NCI-H1436 (cell line): Measurements from ENCODE around the gene HCFC1R1.
"Not testable (repeated sequence)": the region's sequence is repeated elsewhere in the genome, so short reads cannot be mapped to it uniquely, and the experiment has no call there.

Source experiments
- DNase-seq: peaks from one replicate; lab custom pipeline; 2025; lab: John Stamatoyannopoulos, UW

HCFC1R1 gene

GRCh38 chr16:3023669-3024478, at the start of gene HCFC1R1, which contains the start of gene THOC6:
HCFC1R1 (minus strand) TSS chr16:3023942; CDS start chr16:3023941, 1 bp downstream.
THOC6 (plus strand) TSS chr16:3024035; CDS start chr16:3024327, 292 bp downstream.
- peak; percentile 95 for DNase-seq

DNA sequence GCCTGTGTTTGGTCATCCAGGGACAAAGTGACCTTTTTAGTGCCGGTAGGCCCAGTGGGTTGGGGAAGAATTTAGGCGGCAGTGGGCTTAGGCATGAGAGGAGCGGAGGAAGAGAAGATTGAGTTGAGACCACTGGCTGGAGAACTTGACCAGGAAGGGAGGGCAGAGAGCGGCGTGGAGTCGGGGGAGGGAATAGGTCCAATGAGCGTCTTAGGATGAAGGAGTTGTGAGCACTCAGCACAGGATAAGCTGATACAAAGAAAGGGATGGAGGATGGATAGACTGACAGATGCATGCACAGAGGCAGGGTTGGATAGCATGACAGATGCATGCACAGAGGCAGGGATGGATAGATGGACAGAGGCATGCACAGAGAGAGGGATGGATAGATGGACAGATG, 49.7 kb upstream of the HCFC1R1 start:
- no peak for DNase-seq

GRCh38 chr16:3072576-3073263, 49.0 kb upstream of the HCFC1R1 start:
- not testable (repeated sequence) for DNase-seq

- DNase-seq, result not testable (repeated sequence)
Measured at GRCh38 chr16:3072148-3072547, 48.4 kb upstream of the HCFC1R1 start.

DNA sequence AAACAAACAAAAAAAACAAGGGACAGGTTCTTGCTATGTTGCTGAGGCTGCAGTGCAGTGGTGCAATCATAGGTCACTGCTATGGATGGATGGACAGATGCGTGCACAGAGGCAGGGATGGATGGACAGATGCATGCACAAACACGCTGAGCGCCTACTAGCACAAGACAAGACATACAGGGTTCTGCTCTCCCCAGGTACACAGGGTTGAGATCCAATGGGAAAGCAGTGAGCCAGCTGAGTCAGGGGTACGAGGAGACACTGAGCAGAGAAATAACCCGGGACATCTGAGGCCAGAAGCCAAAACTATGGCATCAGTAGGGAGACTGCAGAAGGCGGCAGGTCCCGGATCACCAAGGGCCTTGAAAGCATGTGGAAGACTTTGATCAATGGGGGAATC, 47.9 kb upstream of the HCFC1R1 start:
- no peak for DNase-seq

GRCh38 chr16:3070608-3071111, 46.9 kb upstream of the HCFC1R1 start:
- DNase-seq, result no peak

DNA sequence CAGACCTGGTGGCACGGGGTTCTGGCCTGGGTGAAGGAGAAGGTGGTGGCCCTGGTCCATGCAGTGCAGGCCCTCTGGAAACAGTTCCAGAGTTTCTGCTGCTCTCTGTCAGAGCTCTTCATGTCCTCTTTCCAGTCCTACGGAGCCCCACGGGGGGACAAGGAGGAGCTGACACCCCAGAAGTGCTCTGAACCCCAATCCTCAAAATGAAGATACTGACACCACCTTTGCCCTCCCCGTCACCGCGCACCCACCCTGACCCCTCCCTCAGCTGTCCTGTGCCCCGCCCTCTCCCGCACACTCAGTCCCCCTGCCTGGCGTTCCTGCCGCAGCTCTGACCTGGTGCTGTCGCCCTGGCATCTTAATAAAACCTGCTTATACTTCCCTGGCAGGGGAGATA, 45.4 kb upstream of the HCFC1R1 start:
- not testable (repeated sequence) for DNase-seq

- DNase-seq, result no peak
Measured at GRCh38 chr16:3068487-3068886, 44.7 kb upstream of the HCFC1R1 start.

GRCh38 chr16:3066440-3066748, 42.7 kb upstream of the HCFC1R1 start:
- no peak for DNase-seq

DNA sequence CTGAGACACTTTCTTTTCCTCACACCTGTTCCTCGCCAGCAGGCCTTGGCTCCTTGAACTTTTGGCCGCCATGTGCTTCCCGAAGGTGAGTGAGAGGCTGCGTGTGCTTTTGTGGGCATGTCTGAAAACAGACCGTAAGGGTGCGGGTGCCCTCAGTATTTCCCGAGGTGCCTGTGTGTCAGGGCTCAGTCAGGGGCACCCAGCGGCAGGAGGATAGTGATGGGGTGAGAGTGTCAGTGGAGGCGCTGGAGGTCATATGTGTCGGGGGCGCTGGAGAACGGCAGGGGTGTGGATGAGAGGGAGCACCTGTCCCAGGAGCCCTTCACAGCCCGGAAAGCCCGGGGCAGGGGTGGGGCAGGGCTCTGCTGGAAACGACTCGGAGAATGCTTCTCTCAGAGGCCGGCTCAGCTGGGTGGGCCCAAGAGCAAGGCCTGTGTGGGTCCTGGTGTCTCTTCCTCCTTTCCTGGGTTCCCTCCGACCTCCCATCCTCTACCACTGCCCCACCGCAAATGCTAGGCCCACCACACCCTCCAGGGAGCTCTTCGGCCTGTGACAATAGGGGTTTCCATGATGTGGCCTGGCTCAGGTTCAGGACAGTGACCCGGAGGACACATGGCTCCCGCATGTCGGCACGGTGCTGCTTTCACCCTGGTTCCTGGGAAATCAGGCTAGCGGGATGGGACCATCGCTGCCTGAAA, 42.1 kb upstream of the HCFC1R1 start:
- no peak for DNase-seq

DNA sequence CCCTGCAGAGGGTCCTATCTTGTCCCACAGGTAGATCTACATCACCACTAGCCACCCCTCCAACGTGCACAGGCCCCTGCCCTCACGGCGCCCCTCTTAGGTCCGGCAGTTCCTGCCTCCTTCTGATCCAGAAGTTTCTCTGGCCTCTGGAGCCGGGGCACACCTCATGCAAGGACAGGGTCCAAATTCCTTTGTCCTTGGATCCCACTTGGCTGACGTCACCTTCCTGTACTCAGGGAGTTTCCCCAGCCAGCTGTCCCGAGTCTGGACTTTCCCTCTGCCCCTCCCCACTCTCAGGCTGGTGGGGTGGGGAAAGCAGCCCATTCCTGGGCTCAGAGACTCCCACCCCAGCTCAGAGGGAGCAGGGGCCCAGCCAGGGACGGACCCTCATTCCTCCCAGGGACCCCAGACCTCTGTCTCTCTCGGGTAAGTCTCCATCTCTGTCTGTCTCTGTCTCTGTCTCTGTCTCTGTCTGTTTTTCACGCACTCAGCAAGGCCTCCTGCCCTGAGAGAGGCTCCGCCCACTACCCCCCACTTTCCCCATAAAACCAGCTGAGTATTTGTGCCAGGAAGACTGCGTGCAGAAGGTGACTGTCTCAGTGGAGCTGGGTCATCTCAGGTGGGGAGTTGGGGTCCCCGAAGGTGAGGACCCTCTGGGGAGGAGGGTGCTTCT, 41.5 kb upstream of the HCFC1R1 start, which contains the start of gene IL32:
TSS of gene IL32 (plus strand) at position 572 of the 673 bp plus-strand sequence. CDS start 172 bp downstream, outside the sequence.
- DNase-seq, result no peak

DNA sequence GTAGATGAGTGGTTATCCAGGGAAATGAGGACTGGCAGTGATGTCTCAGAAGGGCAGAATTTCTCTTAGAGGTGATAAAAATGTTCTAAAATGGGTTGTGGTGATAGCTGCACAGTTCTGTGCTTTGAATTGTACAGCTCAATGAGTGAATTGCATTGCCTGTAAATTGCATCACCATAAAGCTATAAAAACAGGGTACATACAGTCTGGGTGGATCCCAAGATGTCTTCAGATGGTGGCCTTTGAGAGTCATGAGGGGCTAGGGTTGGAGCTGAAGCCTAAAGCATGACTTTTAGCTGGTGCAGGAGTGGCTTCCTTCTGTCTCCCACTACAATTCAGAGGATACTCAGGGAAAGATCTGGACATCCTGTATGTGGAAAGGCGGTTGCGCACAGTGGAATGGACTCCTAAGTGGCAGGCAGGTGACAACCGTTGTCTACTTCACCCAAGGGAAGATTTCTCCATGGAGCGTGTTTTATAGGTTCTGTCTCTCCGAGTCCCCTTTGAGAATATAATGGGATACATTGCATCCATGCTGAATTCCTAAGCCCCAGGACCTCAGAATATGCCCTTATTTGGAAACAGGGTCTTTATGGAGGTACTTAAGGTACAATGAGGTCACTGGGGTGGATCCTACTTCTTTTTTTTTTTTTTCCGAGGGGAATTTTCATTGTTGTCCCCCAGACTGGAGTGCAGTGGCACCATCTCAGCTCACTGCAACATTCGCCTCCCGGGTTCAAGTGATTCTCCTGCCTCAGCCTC, 40.1 kb upstream of the HCFC1R1 start:
- no peak for DNase-seq

DNA sequence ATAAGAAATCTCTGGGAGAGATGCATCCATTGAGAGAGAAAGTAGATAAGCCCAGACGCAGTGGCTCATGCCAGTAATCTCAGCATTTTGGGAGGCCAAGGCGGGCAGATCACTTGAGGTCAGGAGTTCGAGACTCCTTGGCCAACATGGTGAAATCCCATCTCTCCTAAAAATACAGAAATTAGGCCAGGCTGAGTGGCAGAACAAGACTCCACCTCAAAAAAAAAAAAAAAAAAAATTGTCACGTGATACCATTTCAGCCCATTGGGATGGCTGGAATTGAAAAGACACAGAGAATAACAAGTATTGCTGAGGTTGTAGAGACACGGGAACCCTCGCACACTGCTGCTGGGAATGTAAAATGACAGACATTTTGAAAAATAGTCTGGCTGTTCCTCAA, 38.8 kb upstream of the HCFC1R1 start:
- DNase-seq, result no peak

DNA sequence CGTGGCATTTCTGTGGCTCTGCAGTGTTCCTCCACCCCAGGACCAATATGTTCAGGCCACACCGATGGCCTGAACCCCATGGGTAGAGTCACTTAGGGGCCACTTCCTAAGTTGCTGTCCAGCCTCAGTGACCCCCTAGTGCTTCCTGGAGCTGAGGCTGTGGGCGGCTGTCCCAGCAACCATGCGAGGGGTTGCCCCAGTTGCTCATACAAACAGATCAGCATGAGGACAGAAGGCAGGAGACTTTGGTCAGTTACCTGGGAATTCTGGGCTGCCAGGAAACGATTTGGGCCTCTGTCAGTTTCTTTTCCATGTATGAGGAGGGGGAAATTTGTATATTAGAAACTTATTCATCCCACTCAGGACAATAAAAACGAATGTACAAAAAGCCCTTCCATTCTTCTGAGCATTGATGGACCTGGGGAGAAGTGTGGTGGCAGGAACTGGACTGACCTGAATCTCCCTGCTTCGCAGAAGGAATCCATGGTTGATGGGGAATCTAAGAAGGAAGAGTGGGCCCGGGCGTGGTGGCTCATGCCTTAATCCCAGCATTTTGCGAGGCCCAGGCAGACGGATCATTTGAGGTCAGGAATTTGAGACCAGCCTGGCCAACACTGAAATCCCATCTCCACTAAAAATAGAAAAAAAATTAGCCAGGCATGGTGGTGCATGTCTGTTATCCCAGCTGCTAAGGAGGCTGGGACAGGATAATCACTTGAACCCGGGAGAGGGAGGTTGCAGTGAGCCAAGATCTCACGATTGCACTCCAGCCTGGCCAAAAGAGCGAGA, 36.8 kb upstream of the HCFC1R1 start:
- DNase-seq, result no peak

GRCh38 chr16:3059723-3060242, 36.0 kb upstream of the HCFC1R1 start:
- DNase-seq, result no peak

- DNase-seq, result peak; percentile 82
Measured at GRCh38 chr16:3059041-3059722, 35.4 kb upstream of the HCFC1R1 start.

GRCh38 chr16:3058139-3059030, 34.6 kb upstream of the HCFC1R1 start:
- peak; percentile 48 for DNase-seq
